AG04449 (cell line): ENCODE measurements around the gene ADAM8.
"Not testable (repeated sequence)": the region's sequence is repeated elsewhere in the genome, so short reads cannot be mapped to it uniquely, and the experiment has no call there.

Experiments used
- CTCF ChIA-PET: fragments of 350-600 bp; formaldehyde crosslinking; extraction: SDS; loops from one replicate; lab custom pipeline; 2021; ENCODE audit warnings: antibody characterized with exemption; lab: Yijun Ruan, JAX
- POLR2A ChIA-PET: fragments of 400-600, 350-600 bp; formaldehyde crosslinking; extraction: SDS; loops from one replicate; lab custom pipeline; 2020; ENCODE audit warnings: antibody characterized with exemption, inconsistent platforms; lab: Yijun Ruan, JAX
- DNase-seq: peaks from one replicate; pipeline ENCODE4 v3.0.0-alpha.2; 2010; ENCODE audit warnings: low read depth, low spot score
- H3K4me3 ChIP-seq: 2 replicates; pipeline ENCODE4 v1.5.1; 2011; ENCODE audit warnings: low read depth, mild to moderate bottlenecking, control low read depth, low read length
- CTCF ChIP-seq: IDR thresholded peaks from one replicate; pipeline ENCODE4 v1.5.1; 2011; ENCODE audit warnings: mild to moderate bottlenecking, moderate library complexity, low read length, control low read depth, inconsistent platforms; ENCODE audit not compliant: insufficient read depth; ENCODE audit errors: missing control alignments

ADAM8 gene

GRCh38 chr10:133224756-133225372, 51.8 kb downstream of the ADAM8 start:
- no peak overlapping the region for H3K4me3 ChIP-seq
- ChIA-PET CTCF (no interaction called here), POLR2A (no interaction called here)
- DNase-seq: no peak
- TF ChIP-seq CTCF: no peak

- CTCF ChIA-PET: no interaction called here
Measured at GRCh38 chr10:133224076-133224475, 52.6 kb downstream of the ADAM8 start.

GRCh38 chr10:133221756-133222155, 54.9 kb downstream of the ADAM8 start:
- CTCF ChIA-PET, DNase-seq, H3K4me3 ChIP-seq, POLR2A ChIA-PET: not testable (repeated sequence)

More at GRCh38 chr10:133224076-133224475, 52.6 kb downstream of the ADAM8 start:
- POLR2A ChIA-PET: no interaction called here
- no peak for TF ChIP-seq CTCF
- no peak for DNase-seq
- H3K4me3 ChIP-seq: no peak overlapping the region

GRCh38 chr10:133221331-133221730, 55.3 kb downstream of the ADAM8 start:
- POLR2A ChIA-PET: no interaction called here
- no peak for TF ChIP-seq CTCF
- CTCF ChIA-PET: no interaction called here
- no peak for DNase-seq
- H3K4me3 ChIP-seq: no peak overlapping the region

GRCh38 chr10:133219782-133220181, 56.9 kb downstream of the ADAM8 start:
- CTCF ChIA-PET: no interaction called here
- POLR2A ChIA-PET: no interaction called here
- DNase-seq: no peak
- H3K4me3 ChIP-seq: no peak overlapping the region
- no peak for TF ChIP-seq CTCF

- DNase-seq: no peak
- CTCF ChIA-PET: no interaction called here
Measured at GRCh38 chr10:133218891-133219290, 57.8 kb downstream of the ADAM8 start.

More at GRCh38 chr10:133218891-133219290, 57.8 kb downstream of the ADAM8 start:
- POLR2A ChIA-PET: no interaction called here
- TF ChIP-seq CTCF: no peak
- no peak overlapping the region for H3K4me3 ChIP-seq
